UCSD-AML1 (cell line): ENCODE measurements around the gene CYP2W1.

Experiments used
- DNase-seq: peaks from one replicate; lab custom pipeline; 2025; ENCODE audit not compliant: unreplicated experiment; lab: John Stamatoyannopoulos, UW

CYP2W1 gene

DNA sequence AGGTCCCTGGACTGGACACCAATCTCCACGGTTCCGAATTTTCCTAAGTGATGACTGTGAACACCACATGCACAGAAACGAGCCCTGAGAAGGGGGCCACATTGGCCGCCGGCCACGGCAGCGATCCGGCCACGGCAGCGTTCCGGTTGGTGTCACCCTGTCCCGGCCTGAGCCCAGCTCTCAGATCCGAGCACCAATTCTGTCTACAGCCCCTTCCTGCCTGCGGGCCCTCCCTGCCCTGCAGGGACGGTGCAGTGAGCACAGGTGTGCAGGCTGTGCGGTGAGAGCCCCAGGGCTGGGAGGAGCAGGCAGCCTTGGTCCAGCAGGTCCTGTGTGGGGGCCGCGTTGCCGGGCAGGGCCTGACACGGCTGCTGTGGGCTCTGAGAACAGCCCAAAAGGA is 31.7 kb downstream of the CYP2W1 start:
- no peak for DNase-seq

DNA sequence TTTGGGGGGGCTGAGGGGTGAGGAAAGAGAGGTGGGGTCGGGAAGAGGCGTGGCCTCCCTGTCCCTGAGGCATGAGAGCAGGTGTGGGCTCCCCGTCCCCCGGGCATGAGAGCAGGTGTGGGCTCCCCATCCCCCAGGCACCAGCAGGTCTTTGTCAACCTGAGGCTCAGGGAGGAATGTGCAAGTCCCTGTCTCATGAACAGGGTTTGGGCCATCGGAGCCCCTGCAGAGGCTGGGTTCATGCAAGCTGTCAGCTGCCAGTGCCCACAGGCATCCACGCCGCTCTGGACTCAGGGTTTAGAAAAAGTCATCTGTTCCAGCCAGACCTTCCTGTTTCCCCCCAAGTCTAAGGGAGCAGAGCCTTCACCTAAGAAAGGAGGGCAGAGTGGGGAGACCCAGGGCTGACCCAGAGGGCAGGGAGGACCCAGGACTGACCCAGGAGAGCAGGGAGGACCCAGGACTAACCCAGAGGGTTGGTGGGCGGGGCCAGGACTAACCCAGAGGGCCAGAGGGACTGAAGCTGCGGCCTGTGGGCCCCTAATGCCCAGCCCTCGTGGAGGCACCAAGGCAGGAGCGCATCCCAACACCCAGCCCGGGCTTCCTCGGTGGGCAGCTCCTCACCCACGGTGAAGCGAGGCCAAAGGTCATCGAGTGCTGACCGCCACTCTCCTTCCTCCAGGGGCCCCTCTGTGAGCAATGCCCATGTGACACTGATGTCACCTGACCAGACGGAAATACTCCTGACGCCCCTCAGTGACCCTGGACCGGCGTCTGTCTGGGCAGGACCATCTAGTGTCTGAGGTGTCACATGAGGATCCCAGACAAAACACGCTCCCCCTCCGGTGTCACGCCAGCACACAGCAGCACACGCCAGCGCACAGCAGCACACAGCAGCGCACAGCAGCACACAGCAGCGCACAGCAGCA is 32.5 kb downstream of the CYP2W1 start:
- no peak for DNase-seq

DNA sequence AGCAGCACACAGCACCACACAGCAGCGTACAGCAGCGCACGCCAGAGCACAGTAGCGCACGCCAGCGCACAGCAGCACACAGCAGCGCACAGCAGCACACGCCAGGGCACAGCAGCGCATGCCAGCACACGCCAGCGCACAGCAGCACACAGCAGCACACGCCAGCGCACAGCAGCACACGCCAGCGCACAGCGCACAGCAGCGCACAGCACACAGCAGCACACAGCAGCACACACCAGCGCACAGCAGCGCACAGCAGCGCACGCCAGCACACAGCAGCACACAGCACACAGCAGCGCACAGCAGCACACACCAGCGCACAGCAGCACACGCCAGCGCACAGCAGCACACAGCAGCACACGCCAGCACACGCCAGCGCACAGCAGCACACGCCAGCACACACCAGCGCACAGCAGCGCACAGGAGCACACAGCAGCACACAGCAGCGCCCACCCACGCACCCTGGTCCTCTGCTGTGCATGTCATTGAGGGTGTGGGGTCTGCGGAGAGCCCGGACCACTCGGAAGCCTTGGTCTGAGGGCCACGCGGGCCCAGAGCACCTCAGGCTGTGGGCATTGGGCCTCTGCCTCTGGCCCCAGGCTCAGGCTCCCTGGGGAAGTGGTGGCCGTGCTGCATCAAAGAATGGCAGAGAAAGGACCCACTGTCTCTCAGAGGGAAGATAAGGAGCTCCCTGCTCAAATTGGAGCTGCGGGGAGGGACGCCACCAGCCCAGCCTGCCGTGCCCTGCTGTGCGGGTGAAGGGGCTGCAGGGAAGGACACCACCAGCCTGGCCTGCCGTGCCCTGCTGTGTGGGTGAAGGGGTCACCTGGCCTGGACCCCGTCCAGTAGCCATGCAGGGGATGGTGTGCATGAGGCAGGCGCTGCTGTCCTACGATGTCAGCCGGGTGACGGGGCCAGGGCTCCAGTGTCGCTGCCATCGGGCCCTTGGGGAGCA is 33.9 kb downstream of the CYP2W1 start:
- DNase-seq, result no peak

DNA sequence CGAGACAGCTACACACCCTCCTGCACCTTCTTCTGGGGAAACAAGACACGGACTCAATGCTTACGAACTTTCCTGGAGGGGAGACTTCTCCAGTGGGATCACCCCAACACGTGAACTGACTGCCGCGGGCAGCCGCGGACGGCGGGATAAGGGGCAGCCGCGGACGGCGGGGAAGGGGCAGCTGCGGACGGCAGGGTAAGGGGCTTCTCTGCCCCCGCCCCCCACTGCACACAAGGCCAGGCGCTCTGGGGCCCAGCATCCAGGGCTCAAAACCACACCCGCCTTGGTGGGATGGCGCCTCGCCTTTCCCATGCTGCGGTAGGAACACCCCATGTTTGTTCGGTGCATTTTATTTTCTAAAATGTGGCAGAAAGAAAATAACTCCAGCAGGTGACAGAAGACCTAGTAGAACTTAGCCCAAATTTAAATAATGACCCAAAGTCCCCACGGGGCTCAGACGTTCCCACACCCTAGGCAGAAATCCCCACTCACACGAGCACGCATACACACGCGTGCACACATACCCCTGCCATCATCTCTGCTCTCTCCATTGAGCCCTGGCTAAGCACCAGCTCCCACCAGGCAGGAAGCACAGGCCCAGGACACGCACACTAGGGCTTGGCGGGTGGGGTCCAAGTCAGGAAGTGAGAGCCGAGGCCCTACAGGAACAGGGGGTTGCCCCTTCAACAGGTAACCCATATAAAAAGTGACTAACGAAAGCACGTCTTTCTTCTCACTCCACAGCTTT is 34.8 kb downstream of the CYP2W1 start:
- no peak for DNase-seq

DNA sequence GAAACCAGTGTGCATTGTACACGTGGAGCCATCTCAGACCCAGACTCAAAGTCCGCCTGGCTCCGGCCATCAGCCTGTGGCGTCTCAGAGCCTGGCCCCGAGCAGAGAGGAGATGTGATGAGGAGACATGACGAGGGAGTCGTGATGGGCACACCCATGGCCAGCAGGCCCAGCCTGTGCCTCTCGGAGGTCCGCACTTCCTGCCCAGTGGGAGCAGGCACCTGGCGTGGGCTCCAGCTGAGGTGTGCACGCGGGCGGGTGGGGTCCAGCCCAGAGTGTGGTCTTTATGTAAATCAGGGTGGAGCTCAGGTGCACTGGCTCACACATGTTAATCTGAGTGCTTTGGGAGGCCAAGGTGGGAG is 35.3 kb downstream of the CYP2W1 start:
- no peak for DNase-seq

DNA sequence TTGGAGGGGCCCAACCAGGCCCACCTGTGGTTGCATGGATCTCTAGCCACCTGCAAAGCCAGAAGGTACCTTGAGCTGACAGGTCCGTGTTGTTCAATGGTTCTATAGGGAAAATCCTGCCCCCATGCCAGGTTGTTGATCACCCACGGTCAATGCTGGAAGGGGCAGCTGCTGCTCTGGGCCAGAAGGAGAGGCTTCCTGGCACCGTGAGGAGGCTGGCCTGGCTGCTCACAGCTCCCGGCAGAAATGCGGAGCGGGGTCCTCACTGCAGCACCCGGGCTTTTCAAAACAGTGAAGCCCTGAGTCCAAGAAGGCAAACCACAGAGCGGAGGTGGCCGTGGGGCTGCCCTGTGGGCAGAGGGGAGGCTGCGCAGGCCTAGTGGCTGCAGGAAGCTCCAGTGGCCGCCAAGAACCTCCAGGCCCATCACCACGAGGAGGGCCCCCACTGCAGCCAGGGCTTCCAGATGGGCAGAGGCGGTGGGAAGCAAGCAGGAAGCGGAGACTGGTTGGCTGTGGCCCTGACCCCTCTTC is 36.3 kb downstream of the CYP2W1 start:
- no peak for DNase-seq

DNA sequence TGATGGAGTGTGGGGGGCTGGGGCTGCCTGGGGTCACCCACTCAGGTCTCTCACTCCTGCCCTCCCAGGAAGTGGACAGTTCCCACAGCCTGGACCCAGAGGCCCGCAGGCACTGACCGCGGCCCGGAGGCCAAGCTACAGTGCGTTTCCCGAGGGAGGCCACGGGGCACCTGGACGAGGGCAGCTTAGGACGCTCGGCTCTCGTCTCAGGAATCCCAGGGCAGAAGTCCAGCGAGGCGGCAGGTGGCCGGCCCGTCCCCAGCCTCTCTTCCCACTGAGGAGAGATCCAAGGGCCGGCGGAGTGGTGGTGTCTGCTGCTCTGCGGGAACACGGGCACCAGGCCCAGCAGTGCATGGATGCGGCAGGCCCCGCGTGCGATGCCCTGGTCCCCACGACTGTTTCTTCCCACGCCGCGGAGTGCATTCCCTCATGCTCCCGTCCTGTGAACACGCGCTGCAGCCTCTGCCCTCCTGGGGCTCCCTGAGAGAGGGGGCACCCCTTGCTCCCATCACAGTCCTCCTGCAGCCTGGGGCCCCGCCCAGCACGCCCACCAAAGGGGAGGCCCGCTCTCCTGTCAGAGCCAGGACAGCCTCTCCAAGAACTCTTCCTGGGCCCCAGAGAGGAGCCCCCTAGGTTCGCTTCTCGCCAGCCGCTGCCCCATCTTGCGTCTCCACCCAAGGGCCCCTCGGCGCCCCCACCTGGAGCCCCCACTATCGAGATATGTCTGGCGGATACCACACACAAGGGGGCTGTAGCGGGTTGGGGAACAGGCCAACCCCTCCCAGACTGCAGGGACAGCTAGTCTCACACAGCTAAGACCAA is 37.0 kb downstream of the CYP2W1 start:
- DNase-seq, result no peak

DNA sequence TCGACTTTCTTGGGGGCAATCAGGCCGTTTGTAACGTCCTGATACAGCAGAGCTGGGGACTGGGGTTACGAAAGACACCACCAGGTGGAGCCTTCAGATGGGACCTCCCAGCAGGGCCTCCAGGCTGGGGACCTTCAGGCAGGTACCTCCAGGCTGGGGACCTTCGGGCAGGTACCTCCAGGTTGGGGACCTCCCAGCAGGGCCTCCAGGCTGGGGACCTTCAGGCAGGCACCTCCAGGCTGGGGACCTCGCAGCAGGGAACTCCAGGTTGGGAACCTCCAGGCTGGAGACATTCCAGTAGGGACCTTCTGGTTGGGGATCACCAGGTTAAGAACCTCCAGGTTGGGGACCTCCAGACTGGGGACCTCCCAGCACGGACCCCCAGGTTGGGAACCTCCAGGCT is 37.9 kb downstream of the CYP2W1 start:
- DNase-seq, result no peak

DNA sequence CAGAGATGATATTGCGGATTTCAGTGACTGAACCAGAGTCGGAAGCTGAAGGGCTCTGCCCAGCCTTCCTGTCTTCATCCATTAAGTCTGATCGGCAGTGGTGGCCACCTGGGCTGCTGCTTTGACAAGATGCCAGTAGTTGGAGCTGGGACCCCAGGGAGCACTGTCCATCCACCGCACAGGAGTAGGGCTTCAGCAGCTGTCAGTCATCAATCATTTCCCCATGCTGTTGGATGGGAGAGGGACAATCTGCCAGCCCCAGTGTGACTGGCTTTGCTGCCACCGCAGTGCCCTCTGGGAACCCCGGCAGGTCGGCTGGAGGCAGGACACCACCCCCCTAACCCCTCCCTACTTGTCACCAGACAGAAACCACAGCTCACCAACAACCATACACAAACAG is 38.4 kb downstream of the CYP2W1 start:
- DNase-seq, result no peak

DNA sequence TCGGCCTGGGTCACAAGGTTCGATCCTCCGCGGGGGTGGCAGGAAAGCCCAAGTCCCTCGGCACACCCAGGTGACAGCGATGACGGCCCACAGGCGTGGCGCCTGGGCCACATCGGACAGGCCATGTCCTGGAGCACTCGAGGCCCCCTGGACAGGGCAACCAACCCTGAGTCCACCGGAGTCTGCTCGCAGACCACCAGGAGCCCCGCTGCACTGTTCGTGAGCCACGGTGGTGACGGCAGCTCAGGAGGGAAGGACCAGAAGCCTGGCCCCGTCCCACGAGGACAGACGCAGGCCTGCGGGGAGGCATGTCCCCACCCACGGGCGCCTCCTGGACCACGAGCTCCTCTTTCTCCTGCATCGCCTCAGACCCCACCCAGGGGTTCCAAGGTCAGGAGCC is 39.0 kb downstream of the CYP2W1 start:
- DNase-seq, result no peak

DNA sequence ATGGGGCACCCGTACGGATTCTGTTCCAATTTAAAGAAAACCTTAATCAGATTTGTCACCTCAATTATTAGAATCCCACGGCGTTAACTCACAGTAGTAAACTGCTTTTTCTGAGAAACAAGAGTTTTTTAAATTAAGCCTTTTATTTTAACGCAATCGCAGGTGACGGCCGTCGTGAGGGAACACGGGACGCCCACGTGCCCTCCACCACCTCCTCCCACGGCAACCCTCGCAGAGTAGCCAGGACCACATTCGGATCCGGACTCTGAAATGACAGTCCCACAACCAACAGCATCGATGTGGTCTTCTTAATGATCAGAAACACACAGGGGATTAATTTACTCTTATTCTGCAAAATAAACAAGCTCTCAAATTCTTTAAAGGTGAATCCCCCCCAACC is 39.4 kb downstream of the CYP2W1 start:
- no peak for DNase-seq

DNA sequence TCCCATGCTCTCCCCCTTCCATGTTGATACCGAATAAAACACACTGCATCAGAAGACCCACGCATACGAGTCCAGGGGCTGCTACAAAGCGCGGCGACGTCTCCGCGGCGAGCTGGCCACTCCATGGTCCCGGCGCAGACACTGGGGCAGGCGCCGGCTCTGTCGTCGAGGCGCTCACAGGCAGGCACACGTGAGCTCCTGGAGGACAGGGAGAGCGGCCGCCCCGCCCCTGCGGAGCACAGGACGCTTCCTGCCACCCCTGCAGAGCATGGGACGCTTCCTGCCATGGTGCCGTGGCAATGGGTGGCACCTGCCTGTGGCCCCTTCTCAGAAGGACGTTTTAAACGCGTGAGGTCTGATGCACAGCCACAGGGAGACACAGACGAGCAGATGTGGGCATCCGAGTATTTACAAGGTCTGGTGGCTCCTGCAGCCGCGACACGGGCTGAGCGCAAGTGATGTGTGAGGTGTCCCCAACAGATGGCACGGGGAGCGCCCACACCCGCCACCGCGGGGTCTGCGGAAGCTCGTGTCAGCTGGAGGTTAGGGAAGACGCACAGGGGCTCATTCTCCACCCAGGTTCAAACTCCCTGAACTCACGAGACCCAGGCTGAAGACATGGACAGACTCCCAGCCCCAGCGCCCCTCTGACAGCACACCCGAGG is 40.0 kb downstream of the CYP2W1 start:
- DNase-seq, result no peak

DNA sequence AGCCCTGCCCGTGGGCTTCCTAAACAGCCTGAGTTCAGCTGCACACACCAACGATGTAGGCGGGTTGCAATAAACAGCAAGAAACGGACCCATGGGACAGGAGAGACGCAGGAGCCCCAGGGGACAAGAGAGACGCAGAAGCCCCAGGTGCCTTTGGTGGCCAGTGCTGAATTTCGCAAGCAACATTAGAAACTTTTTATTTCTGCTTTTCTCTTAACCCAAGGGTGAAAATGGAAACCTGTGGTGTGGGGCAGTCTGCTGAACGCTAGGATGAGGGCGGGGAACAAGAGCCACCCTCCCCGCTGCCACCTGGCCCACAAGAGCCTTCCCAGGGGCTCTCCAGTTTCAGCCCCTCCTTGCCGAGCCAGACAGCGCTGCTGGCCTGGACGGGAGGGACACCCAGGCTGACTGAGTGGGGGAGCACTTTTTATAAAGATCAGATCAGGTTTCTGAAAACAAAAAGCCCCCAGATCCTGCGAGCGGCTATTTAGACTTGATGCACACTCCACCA is 41.4 kb downstream of the CYP2W1 start:
- no peak for DNase-seq

DNA sequence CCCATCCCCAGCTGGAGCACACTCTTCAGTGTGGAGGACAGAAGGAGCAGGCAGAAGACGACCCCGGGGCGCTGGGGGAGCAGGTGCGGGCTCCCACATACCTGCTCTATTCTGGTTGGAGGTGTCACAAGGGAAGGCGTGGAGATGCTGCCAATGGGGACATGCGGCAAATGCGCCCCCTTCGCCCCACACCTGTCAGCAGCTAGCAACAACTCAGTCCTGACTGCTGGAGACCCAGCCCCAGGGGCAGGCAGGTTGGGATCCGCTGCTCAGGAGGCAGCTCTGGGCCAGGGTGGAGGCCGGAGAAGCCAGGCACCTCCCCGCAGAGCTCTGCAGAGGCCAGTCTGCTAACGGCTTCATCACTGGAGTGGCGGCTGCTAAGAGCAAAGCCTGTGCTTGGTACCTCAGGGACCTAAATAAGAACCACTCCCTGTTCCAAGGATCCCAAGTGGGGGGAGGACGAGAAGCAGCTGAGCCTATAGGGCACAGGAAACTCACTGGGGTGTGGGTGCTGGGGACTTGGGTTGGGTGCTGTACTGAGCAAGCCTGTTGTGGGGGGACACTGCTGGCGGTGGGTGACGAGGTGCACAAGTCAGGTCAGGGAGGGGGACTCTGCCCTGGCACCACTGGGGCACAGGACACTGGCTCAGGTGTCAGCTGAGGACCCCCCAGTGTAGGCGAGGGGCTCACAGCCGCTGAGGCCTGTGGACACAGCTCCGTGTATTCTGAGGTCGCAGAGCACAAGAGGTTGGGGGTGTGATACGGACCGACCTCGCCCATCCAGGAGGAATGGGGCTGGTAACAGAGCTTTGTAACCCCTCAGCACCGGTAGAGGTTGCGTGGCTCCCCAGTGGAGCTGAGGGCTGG is 42.1 kb downstream of the CYP2W1 start:
- DNase-seq, result no peak

DNA sequence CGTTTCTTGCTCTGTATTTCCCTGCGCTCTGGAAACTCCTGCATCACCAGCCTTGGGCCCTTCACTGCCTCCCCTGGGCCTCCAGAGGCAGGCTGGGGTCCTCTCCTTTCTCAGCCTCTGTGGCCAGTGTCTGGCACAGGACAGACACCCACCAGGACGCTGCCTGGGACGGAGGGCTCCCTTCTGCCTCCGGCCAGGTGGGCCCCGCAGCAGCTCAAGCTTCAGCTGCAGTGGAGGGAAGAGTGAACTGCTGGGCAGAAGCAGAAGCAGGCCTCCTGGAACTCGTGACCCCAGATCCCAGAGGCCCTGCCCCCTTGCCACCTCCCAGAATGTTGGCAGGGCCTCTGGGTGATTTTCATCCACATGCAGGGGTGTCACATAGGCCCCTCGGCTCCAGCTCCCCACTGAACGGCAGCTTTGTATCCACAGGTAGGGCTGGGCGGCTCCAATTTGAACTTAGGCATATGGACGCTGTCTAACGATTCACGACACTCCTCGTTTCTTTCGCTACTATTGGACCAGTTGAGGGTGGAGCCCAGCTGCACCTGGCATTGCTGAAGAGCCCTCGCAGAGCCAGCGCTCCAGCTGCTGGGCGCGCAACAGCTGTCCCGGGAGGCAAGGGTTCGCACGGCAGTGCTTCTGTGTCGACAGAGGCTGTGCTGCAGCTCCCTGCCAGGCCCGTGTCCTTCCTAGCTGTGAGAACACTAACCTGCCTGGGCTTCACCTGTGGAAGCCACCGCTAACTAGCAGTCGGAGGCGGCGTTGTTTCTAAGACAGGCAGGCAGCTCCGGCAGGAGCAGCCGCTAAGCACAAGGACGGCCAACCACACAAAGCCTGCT is 43.0 kb downstream of the CYP2W1 start:
- no peak for DNase-seq

DNA sequence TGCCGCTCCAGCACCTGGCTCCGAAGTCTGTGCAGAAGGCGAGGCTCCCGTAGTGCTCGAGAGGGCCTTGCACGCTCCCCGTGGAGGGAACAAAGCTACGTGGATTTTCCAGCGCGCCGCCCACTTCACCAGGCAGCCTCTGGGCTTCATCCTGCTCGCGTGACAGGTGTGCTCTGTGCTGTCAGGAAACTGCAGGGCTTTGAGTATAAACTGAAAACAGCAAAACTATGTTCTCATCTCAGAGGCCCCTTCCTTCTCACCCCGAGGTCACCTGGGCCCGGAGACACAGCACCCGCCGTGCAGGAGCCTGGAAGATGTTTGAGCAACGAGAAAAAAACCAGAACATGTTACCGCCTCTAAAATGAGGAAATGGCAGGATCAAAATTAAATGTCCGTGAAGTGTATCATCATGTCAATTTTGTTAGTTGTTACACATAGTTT is 43.8 kb downstream of the CYP2W1 start:
- DNase-seq, result no peak

DNA sequence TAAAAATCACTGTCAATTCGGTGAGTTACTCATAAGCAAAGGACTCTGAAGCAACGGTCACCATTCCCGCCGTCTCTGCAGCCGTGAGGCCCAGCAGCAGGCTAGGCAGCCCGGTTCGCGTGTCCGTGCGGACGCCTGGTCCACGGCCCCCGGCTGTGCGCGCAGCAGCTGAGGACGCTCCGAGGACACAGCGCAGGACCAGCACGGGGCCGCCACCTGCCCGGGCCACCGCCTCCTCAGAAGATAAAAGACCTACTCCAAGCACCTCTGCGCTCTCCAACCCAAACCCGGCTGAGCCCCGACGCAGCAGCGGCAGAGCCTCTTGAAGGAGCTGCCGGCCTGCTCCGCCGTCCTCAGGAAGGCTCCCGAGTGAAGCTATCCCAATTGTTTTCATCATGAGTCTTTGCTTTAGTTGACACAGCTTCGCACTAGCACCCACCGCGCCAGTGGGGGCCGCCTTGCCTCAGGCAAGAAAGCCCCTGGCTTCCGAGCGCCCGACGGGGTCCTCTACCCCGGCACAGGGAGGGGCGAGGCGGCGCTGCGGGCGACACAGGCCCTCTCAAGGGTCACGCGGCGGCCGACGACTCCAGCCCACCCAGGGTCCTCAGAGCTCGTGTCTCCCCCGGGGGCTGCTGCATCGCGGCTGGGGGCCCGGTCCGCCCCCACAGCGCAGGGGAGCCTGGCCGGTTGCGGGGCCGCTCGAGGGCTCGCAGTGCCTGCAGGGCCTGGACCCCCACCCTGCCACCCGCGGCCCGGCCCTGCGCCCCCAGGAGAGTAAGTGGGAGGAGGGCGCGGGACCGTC is 44.5 kb downstream of the CYP2W1 start:
- DNase-seq, result no peak
